Central memory CD8-positive, alpha-beta T cell (primary cell): ENCODE results near the gene FLYWCH1.

Experiments
- ATAC-seq: fragments of 150-1000 bp; cut with Tn5 transposase; replicated peaks from 2 replicates; pipeline ENCODE4 v1.10.0; 2022; ENCODE audit warnings: mild to moderate bottlenecking, moderate FRiP score, moderate number of reproducible peaks; ENCODE audit not compliant: poor library complexity, severe bottlenecking; ENCODE audit errors: extremely low read depth
- DNase-seq, 2 donors: peaks; one replicate each; pipeline ENCODE4 v3.0.0; 2021; ENCODE audit warnings: low spot score in 2 of 2
- H3K27ac Mint-ChIP-seq: one replicate; pipeline ENCODE4 v1.8.0; 2022; ENCODE audit warnings: low read depth, mild to moderate bottlenecking, moderate library complexity, mixed read lengths
- H3K27me3 Mint-ChIP-seq: one replicate; pipeline ENCODE4 v1.8.0; 2022; ENCODE audit warnings: mixed read lengths
- H3K36me3 Mint-ChIP-seq: one replicate; pipeline ENCODE4 v1.8.0; 2022; ENCODE audit warnings: mild to moderate bottlenecking, moderate library complexity, mixed read lengths; ENCODE audit not compliant: insufficient read depth
- H3K4me1 Mint-ChIP-seq: one replicate; pipeline ENCODE4 v1.8.0; 2022; ENCODE audit warnings: mixed read lengths
- H3K4me3 Mint-ChIP-seq: one replicate; pipeline ENCODE4 v1.8.0; 2022; ENCODE audit warnings: mild to moderate bottlenecking, moderate library complexity, mixed read lengths
- H3K9me3 Mint-ChIP-seq: one replicate; pipeline ENCODE4 v1.8.0; 2022; ENCODE audit warnings: mixed read lengths

The FLYWCH1 gene

DNA sequence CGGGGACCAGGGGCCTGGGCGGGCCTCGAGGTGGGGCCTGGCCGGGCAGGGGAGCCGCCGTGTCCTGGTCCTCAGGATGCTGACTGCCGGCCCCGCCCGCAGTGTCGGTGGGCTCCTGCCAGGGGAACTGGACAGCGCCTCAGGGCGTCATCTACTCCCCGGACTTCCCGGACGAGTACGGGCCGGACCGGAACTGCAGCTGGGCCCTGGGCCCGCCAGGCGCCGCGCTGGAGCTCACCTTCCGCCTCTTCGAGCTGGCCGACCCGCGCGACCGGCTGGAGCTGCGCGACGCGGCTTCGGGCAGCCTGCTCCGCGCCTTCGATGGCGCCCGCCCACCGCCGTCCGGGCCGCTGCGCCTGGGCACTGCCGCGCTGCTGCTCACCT, 55.1 kb downstream of the FLYWCH1 start:
- H3K27me3 Mint-ChIP-seq, result peaks cover 33% of the 10 kb centered on the region
- peaks cover 4% of the 10 kb centered on the region for H3K36me3 Mint-ChIP-seq
- DNase-seq (no peak), ATAC-seq (no peak)
- peaks cover 28% of the 10 kb centered on the region for H3K4me1 Mint-ChIP-seq
- H3K9me3 Mint-ChIP-seq, result no peaks in the 10 kb centered on the region
- H3K27ac Mint-ChIP-seq, result no peak overlapping the region
- H3K4me3 Mint-ChIP-seq, result no peak overlapping the region

DNA sequence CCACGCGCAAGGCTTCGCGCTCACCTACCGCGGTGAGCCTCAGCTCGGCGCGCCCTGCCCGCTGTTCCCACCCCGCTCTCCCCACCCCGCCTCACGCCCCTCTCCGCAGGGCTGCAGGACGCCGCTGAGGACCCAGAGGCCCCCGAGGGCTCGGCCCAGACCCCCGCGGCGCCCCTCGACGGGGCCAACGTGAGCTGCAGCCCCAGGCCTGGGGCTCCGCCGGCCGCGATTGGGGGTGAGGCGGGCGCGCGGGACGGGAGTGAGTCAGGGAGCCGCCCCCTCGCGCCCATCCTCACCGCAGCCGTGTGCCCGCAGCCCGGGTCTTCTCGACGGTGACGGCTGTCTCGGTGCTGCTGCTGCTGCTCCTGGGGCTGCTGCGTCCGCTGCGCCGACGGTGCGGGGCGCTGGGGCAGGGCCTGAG, 55.5 kb downstream of the FLYWCH1 start:
- no peak overlapping the region for H3K4me3 Mint-ChIP-seq

GRCh38 chr16:2967721-2968161, 56.0 kb downstream of the FLYWCH1 start:
- peaks cover 26% of the 10 kb centered on the region for H3K4me1 Mint-ChIP-seq
- peaks cover 3% of the 10 kb centered on the region for H3K36me3 Mint-ChIP-seq
- no peak overlapping the region for H3K27ac Mint-ChIP-seq
- no peak for DNase-seq
- H3K27me3 Mint-ChIP-seq, result peaks cover 37% of the 10 kb centered on the region
- H3K9me3 Mint-ChIP-seq, result no peaks in the 10 kb centered on the region
- H3K4me3 Mint-ChIP-seq, result peak overlapping the region; percentile 70
- no peak for ATAC-seq

More for the DNA sequence above, 55.5 kb downstream of the FLYWCH1 start:
- Mint-ChIP-seq H3K27ac (no peak overlapping the region), H3K9me3 (no peaks in the 10 kb centered on the region), H3K4me1 (peaks cover 26% of the 10 kb centered on the region), H3K36me3 (peaks cover 3% of the 10 kb centered on the region), H3K27me3 (peaks cover 33% of the 10 kb centered on the region)
- ATAC-seq (no peak), DNase-seq (no peak)

DNA sequence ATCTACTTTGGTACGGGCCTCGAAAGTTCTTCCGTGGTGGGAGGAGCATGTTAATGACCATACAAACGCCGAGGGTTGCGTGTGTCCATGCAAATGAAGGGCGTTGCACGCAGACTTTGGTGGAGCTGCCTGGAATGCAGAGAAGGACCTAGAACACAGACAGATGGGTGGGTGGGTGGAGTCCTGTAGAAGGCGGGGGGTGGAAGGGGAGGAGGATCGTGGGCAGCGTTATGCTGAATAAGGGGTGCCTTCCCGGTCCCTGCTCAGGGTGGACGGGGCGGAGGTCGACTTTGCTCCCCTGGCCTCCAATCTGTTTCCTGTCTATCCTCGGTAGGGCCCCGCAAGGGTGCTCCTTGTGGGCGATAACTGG, 56.6 kb downstream of the FLYWCH1 start:
- Mint-ChIP-seq H3K36me3 (peaks cover 3% of the 10 kb centered on the region), H3K4me3 (peak overlapping the region; percentile 70), H3K4me1 (peaks cover 26% of the 10 kb centered on the region), H3K27ac (no peak overlapping the region), H3K27me3 (peaks cover 35% of the 10 kb centered on the region), H3K9me3 (no peaks in the 10 kb centered on the region)
- no peak for DNase-seq
- no peak for ATAC-seq

GRCh38 chr16:2968738-2969544, 57.2 kb downstream of the FLYWCH1 start, which contains the start of gene PAQR4:
PAQR4 (plus strand) TSS chr16:2969348; CDS start chr16:2969675, 327 bp downstream.
- DNase-seq (peak; percentile 53 to 55), ATAC-seq (peak; percentile 74)
- Mint-ChIP-seq H3K4me1 (peaks cover 21% of the 10 kb centered on the region), H3K4me3 (peak within 1 kb of the TSS; percentile 70), H3K9me3 (no peaks in the 10 kb centered on the region), H3K27me3 (peaks cover 29% of the 10 kb centered on the region), H3K27ac (no peak within 1 kb of the TSS), H3K36me3 (peaks cover 3% of the 10 kb centered on the region)

DNA sequence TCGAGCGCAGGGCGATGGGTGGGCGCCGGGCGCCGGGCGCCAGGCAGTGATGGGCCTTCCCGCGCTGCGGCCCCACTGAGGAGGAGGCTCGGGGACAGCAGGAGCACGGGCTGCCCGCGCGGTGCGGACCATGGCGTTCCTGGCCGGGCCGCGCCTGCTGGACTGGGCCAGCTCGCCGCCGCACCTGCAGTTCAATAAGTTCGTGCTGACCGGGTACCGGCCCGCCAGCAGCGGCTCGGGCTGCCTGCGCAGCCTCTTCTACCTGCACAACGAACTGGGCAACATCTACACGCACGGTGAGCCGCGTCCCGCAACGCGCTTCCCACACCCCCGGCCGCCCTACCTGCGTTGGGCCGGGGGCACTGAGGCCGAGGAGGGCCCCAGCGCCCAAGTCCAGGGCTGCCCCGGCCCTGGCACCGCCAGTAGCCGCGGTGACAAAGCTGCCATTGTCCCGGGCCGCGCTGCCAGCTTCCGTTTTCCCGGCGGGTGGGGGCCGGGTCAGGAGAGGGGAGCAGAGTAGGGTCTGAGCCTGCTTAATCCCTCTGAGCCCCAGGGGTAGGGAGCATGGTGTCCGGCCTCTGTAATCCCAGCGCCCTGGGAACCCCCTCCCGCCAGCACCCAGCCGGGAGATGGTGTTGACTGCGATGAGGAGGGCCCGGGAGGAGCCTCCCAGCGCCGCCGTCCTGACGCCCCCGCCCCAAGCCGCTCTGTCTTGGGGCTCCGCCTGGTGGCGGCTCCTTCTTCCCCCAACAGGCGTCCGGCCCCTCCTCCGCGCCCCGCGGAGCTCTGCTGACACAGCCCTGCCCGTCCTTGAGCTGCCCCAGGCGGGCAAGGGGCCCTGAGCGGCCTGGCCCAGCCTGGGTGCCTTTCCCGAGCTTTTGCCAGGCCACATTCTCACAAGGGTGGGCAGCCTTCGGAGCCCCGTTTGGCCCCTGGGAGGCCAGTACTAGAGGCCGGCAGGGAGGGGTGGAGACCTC, 58.1 kb downstream of the FLYWCH1 start:
- peaks cover 15% of the 10 kb centered on the region for H3K4me1 Mint-ChIP-seq
- ATAC-seq, result peak; percentile 72
- H3K27me3 Mint-ChIP-seq, result peaks cover 23% of the 10 kb centered on the region
- peak overlapping the region; percentile 70 for H3K4me3 Mint-ChIP-seq
- no peaks in the 10 kb centered on the region for H3K9me3 Mint-ChIP-seq
- peaks cover 3% of the 10 kb centered on the region for H3K36me3 Mint-ChIP-seq
- DNase-seq, result peak in 1 of 2 donors; percentile 38
- no peak overlapping the region for H3K27ac Mint-ChIP-seq

GRCh38 chr16:2970563-2970962, 58.8 kb downstream of the FLYWCH1 start:
- Mint-ChIP-seq H3K9me3 (no peaks in the 10 kb centered on the region), H3K27ac (no peak overlapping the region), H3K36me3 (no peaks in the 10 kb centered on the region), H3K4me3 (peak overlapping the region; percentile 70), H3K27me3 (peaks cover 23% of the 10 kb centered on the region), H3K4me1 (peaks cover 15% of the 10 kb centered on the region)
- DNase-seq, result no peak
- no peak for ATAC-seq

DNA sequence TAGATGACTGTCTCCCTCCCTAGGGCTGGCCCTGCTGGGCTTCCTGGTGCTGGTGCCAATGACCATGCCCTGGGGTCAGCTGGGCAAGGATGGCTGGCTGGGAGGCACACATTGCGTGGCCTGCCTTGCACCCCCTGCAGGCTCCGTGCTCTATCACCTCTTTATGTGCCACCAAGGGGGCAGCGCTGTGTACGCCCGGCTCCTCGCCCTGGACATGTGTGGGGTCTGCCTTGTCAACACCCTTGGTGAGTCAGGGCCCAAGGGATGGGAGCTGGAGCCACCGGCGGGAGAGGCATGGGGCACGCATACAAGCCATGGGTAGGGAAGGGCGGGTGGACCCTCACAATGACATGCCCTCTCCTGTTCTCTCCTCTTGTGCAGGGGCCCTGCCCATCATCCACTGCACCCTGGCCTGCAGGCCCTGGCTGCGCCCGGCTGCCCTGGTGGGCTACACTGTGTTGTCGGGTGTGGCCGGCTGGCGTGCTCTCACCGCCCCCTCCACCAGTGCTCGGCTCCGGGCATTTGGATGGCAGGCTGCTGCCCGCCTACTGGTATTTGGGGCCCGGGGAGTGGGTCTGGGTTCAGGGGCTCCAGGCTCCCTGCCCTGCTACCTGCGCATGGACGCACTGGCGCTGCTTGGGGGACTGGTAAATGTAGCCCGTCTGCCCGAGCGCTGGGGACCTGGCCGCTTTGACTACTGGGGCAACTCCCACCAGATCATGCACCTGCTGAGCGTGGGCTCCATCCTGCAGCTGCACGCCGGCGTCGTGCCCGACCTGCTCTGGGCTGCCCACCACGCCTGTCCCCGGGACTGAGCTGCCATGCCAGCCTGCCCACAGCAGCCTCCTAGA, 59.6 kb downstream of the FLYWCH1 start:
- H3K4me1 Mint-ChIP-seq, result peaks cover 15% of the 10 kb centered on the region
- H3K27me3 Mint-ChIP-seq, result peaks cover 23% of the 10 kb centered on the region
- ATAC-seq, result no peak
- DNase-seq, result no peak
- H3K27ac Mint-ChIP-seq, result no peak overlapping the region
- H3K4me3 Mint-ChIP-seq, result peak overlapping the region; percentile 70
- no peaks in the 10 kb centered on the region for H3K9me3 Mint-ChIP-seq
- H3K36me3 Mint-ChIP-seq, result no peaks in the 10 kb centered on the region

- peaks cover 15% of the 10 kb centered on the region for H3K4me1 Mint-ChIP-seq
- no peaks in the 10 kb centered on the region for H3K9me3 Mint-ChIP-seq
- H3K4me3 Mint-ChIP-seq, result peak overlapping the region; percentile 5
- H3K27ac Mint-ChIP-seq, result no peak overlapping the region
- H3K27me3 Mint-ChIP-seq, result peaks cover 23% of the 10 kb centered on the region
- H3K36me3 Mint-ChIP-seq, result no peaks in the 10 kb centered on the region
- DNase-seq (no peak), ATAC-seq (no peak)
These were observed 60.5 kb downstream of the FLYWCH1 start for GRCh38 chr16:2971985-2972784.

DNA sequence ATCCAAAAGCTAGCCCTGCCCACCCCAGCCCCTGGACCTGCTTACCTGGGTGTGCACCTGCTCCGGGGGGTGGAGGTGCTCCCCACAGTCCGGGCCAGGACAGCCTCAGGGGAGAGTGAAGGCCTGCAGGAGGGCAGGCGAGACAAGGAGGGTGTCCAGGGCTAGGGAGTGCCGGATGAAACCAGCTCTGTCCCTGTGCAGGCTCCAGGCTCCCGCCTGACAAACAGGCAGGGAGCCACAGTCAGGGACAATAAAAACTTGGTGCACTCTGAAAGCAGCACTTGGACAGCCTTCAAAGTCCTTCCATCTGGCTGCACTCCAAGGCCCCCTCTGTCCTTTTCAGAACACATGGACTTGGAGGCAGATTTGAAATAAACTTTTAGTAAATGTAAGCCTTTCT, 61.4 kb downstream of the FLYWCH1 start:
- DNase-seq, result no peak
- no peak overlapping the region for H3K4me3 Mint-ChIP-seq
- no peak for ATAC-seq
- H3K36me3 Mint-ChIP-seq, result no peaks in the 10 kb centered on the region
- no peak overlapping the region for H3K27ac Mint-ChIP-seq
- H3K4me1 Mint-ChIP-seq, result peaks cover 12% of the 10 kb centered on the region
- no peaks in the 10 kb centered on the region for H3K9me3 Mint-ChIP-seq
- peaks cover 17% of the 10 kb centered on the region for H3K27me3 Mint-ChIP-seq

GRCh38 chr16:2973605-2974318, 62.0 kb downstream of the FLYWCH1 start:
- Mint-ChIP-seq H3K4me3 (no peak overlapping the region), H3K4me1 (peaks cover 6% of the 10 kb centered on the region), H3K27ac (no peak overlapping the region), H3K36me3 (no peaks in the 10 kb centered on the region), H3K27me3 (peaks cover 11% of the 10 kb centered on the region), H3K9me3 (no peaks in the 10 kb centered on the region)
- DNase-seq, result no peak
- no peak for ATAC-seq
